Neural progenitor cell (in vitro differentiated cells): ENCODE data around the gene COLEC11.

ENCODE experiments used
- CTCF ChIP-seq: fragments of 200-600 bp; sonication (generic); IDR thresholded peaks from 2 replicates; pipeline ENCODE4 v1.5.1; 2017; ENCODE audit warnings: antibody characterized with exemption, mild to moderate bottlenecking
- EZH2 ChIP-seq: fragments of 200-600 bp; sonication (generic); IDR thresholded peaks from 2 replicates; pipeline ENCODE4 v1.6.1; 2017; ENCODE audit warnings: antibody characterized with exemption, mild to moderate bottlenecking, moderate library complexity

GRCh38 chr2:3666613-3666975 lies 71.7 kb downstream of the COLEC11 start:
- TF ChIP-seq CTCF = no peak
- no peak for TF ChIP-seq EZH2
